Measurements from ENCODE around the gene LDAF1.

Gene LDAF1

DNA sequence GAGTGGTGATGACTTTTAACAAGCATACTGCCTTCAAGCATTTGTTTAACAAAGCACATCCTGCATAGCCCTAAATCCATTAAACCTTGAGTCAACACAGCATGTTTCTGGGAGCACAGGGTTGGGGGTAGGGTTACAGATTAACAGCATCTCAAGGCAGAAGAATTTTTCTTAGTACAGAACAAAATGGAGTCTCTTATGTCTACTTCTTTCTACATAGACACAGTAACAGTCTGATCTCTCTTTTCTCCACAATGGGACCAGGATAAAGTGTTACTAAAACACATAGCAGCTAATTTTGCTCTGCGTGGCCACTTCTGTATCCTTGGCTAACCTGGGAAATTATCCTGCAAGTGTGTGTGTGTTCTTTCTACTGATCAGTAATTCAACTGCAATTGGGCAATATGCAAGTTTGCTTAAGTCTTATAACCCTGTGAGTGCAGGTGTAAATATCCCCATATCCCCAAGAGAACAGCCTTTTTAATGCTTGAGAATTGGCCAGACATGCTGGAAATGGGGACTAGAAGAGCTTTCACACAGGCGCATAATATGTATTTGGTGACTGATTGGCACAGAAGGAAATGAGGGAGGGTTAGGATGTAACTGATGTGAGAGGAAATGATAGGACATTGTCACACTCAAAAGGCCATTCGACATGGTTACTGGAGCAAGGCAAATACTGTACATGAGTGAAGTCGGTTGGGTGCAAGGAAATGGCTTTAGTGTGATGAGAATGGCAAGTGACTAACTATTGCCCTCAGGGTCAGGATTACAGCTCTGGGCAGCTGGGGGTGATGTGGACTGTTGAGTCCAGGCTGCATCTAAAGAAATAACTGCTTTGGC lies 64.2 kb downstream of the LDAF1 start:
- H3K4me3 ChIP-seq (ENCODE audit: low read depth, low read length) = no peak overlapping the region
- DNase-seq (ENCODE audit: low read depth) = no peak
- TF ChIP-seq, protein P1, sequence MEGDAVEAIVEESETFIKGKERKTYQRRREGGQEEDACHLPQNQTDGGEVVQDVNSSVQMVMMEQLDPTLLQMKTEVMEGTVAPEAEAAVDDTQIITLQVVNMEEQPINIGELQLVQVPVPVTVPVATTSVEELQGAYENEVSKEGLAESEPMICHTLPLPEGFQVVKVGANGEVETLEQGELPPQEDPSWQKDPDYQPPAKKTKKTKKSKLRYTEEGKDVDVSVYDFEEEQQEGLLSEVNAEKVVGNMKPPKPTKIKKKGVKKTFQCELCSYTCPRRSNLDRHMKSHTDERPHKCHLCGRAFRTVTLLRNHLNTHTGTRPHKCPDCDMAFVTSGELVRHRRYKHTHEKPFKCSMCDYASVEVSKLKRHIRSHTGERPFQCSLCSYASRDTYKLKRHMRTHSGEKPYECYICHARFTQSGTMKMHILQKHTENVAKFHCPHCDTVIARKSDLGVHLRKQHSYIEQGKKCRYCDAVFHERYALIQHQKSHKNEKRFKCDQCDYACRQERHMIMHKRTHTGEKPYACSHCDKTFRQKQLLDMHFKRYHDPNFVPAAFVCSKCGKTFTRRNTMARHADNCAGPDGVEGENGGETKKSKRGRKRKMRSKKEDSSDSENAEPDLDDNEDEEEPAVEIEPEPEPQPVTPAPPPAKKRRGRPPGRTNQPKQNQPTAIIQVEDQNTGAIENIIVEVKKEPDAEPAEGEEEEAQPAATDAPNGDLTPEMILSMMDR (IDR thresholded peaks at IDR 0.05; ENCODE audit: low read depth, low read length, missing control alignments) = no peak

DNA sequence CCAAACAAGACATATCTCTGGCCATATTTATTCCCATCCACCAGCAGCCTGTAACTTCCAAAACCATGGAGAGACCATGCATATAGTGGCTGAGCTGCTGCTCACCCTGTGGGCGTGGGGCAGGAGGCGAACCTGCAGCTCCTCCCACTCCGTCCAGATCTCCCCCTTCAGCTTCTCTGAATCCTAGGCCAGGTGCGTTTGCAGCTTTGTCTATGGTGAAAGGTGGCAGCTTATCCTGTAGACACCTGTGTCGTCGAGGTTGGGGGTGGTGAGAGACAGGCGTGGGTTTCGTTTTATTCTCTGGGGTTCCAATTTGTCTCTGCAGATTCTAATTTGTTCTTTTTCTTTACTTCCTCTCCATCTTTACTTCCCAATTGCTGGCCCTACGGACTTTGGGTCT lies 65.3 kb downstream of the LDAF1 start:
- no peak for DNase-seq (ENCODE audit: low read depth)
- TF ChIP-seq, protein P1 (IDR thresholded peaks at IDR 0.05; ENCODE audit: low read depth, low read length, missing control alignments) = no peak
- no peak overlapping the region for H3K4me3 ChIP-seq (ENCODE audit: low read depth, low read length)

DNA sequence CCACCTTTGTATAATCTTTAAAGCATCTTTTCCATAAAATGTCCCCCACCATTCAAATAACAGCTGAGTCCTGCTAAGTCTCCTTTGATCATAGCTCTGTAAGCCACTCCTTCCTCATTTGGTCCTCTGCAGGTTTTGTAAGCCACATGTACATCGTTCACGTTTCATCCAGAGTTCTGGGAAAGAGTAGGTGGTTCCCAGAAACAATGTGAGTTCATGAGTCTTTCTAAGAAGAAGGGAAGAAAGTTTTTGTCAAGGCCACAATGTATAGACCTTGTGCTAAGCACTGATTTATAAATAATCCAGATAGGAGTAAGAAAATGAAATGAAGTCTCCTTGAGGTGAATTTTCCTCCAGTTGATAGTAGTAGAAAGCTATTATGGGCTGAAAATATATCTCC lies 66.3 kb downstream of the LDAF1 start:
- no peak overlapping the region for H3K4me3 ChIP-seq (ENCODE audit: low read depth, low read length)
- no peak for DNase-seq (ENCODE audit: low read depth)
- TF ChIP-seq, protein P1 (IDR thresholded peaks at IDR 0.05; ENCODE audit: low read depth, low read length, missing control alignments) = no peak

DNA sequence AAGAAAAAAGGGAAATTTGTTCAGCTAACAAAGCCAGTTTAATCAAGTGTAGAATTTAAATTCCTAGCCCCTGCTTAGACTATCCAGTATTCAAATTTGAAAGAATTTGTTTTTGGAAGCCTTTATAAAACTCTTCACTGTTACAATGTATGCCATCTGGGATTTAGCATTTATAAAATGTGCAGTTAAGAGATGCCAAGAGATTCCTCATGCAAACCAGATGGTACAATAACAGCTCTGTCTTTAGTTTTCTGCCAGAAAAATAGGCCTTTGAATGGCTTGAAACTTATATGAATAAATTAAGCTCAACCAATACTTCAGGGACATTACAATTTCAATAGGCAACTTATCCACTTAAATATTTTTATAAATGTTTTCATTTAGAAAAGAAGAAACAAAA lies 68.3 kb downstream of the LDAF1 start:
- no peak for DNase-seq (ENCODE audit: low read depth)
- no peak overlapping the region for H3K4me3 ChIP-seq (ENCODE audit: low read depth, low read length)
- TF ChIP-seq, protein P1 (IDR thresholded peaks at IDR 0.05; ENCODE audit: low read depth, low read length, missing control alignments) = no peak

DNA sequence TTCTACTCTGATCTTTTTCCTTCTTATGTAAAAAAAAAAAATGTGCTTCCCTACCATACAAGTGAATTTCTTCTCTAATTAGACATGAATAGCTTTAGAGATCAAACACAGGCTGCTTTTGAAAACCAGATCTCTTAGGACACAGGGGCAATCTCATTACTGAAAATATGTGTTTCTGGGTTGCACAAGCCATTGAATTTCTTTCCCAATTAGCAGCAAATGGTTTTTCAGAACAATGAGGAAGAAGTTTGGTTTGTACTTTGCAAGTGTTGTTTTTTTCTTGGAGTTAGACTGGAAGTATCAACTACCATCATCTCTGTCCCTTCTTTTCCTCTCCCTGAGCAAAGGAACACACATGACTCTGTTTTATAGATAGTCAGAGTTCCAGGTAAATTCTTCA lies 69.4 kb downstream of the LDAF1 start:
- TF ChIP-seq, protein P1 (IDR thresholded peaks at IDR 0.05; ENCODE audit: low read depth, low read length, missing control alignments) = no peak
- no peak overlapping the region for H3K4me3 ChIP-seq (ENCODE audit: low read depth, low read length)
- no peak for DNase-seq (ENCODE audit: low read depth)

DNA sequence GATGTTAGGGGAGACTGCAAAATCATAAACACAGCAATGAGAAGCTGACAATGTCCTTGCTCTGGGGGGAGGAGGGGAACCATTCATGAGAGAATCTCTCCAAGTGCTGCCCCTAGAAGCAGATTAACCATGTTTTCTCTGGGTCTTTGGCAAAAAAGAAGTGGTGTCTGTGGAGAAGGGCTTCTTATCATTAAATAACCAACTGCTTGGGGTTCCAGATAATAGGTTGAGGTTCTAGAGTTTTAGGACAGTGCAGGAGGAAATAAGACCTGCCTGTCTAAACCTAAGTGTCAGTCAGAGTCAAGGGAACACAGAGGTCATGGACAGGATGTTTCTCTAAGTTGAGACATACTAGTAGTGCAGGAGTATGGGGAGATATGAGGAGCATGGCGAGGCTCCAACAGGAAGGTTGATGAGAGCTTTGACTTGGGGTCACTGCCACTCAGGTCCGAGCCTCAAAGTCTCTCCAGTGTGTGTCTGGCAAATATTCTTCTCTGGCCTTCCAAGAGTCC lies 69.9 kb downstream of the LDAF1 start:
- DNase-seq (ENCODE audit: low read depth) = no peak
- no peak overlapping the region for H3K4me3 ChIP-seq (ENCODE audit: low read depth, low read length)
- TF ChIP-seq, protein P1 (IDR thresholded peaks at IDR 0.05; ENCODE audit: low read depth, low read length, missing control alignments) = no peak

Measured in GM12864 (cell line).